ENCODE measurements around the gene HJURP. TPM values are rescaled to one million over a fixed set of nuclear protein-coding genes. Genes with fewer than 3 reads are reported as not detected.

The HJURP gene
- total RNA-seq, 1 experiment from 2014 or later, result 35.0 TPM

GRCh38 chr2:233795735-233796171 lies 58.6 kb downstream of the HJURP start:
- Histone ChIP-seq H3K9me3 (no peaks in the 10 kb centered on the region), H3K4me3 (ENCODE audit: low read depth, low read length) (no peak overlapping the region), H3K4me1 (no peaks in the 10 kb centered on the region), H3K36me3 (ENCODE audit: control insufficient read depth, insufficient read depth, low read length) (no peaks in the 10 kb centered on the region), H3K27me3 (replicated peaks; ENCODE audit: control insufficient read depth, insufficient read depth, low read length) (no peaks in the 10 kb centered on the region)
- no TSS peak for BruUV-seq (replicated peaks)
- ChIA-PET CTCF (no interaction called here), POLR2A (no interaction called here)
- H3K27ac Mint-ChIP-seq (ENCODE audit: unreplicated experiment), result no peak overlapping the region
- DNase-seq, result no peak
- no peaks in the 10 kb centered on the region for H3K4me1 Mint-ChIP-seq (ENCODE audit: low read depth, unreplicated experiment)
- TF ChIP-seq CTCF (IDR thresholded peaks at IDR 0.05; ENCODE audit: insufficient read depth in 1 of 2, low read depth in 1 of 2, low read length in 1 of 2, severe bottlenecking in 1 of 2, unreplicated experiment in 1 of 2), result no peak
- H3K36me3 Mint-ChIP-seq (ENCODE audit: insufficient read depth, unreplicated experiment), result no peaks in the 10 kb centered on the region
- no peaks in the 10 kb centered on the region for H3K27me3 Mint-ChIP-seq (ENCODE audit: insufficient read depth, unreplicated experiment)
- no peaks in the 10 kb centered on the region for H3K9me3 Mint-ChIP-seq (ENCODE audit: unreplicated experiment)
- no peak overlapping the region for H3K4me3 Mint-ChIP-seq (ENCODE audit: unreplicated experiment)
- intact Hi-C loops (cut with micrococcal nuclease; ENCODE audit: unreplicated experiment), result no loop called here

GRCh38 chr2:233794128-233794658 lies 60.1 kb downstream of the HJURP start:
- Histone ChIP-seq H3K4me1 (no peaks in the 10 kb centered on the region), H3K36me3 (ENCODE audit: control insufficient read depth, insufficient read depth, low read length) (no peaks in the 10 kb centered on the region), H3K9me3 (no peaks in the 10 kb centered on the region), H3K27me3 (replicated peaks; ENCODE audit: control insufficient read depth, insufficient read depth, low read length) (no peaks in the 10 kb centered on the region), H3K4me3 (ENCODE audit: low read depth, low read length) (no peak overlapping the region)
- BruUV-seq (replicated peaks), result no TSS peak
- Mint-ChIP-seq H3K36me3 (ENCODE audit: insufficient read depth, unreplicated experiment) (no peaks in the 10 kb centered on the region), H3K9me3 (ENCODE audit: unreplicated experiment) (no peaks in the 10 kb centered on the region), H3K27ac (ENCODE audit: unreplicated experiment) (no peak overlapping the region), H3K27me3 (ENCODE audit: insufficient read depth, unreplicated experiment) (no peaks in the 10 kb centered on the region), H3K4me3 (ENCODE audit: unreplicated experiment) (no peak overlapping the region), H3K4me1 (ENCODE audit: low read depth, unreplicated experiment) (no peaks in the 10 kb centered on the region)
- ChIA-PET CTCF (no interaction called here), POLR2A (no interaction called here)
- TF ChIP-seq CTCF (IDR thresholded peaks at IDR 0.05; ENCODE audit: insufficient read depth in 1 of 2, low read depth in 1 of 2, low read length in 1 of 2, severe bottlenecking in 1 of 2, unreplicated experiment in 1 of 2), result no peak
- intact Hi-C loops (cut with micrococcal nuclease; ENCODE audit: unreplicated experiment), result no loop called here
- DNase-seq, result no peak

GRCh38 chr2:233793465-233794127 lies 60.7 kb downstream of the HJURP start:
- H3K9me3 ChIP-seq, result no peaks in the 10 kb centered on the region
- no TSS peak for BruUV-seq (replicated peaks)
- CTCF ChIA-PET, result no interaction called here
- H3K27me3 ChIP-seq (replicated peaks; ENCODE audit: control insufficient read depth, insufficient read depth, low read length), result no peaks in the 10 kb centered on the region
- H3K36me3 ChIP-seq (ENCODE audit: control insufficient read depth, insufficient read depth, low read length), result no peaks in the 10 kb centered on the region
- Mint-ChIP-seq H3K4me3 (ENCODE audit: unreplicated experiment) (no peak overlapping the region), H3K9me3 (ENCODE audit: unreplicated experiment) (no peaks in the 10 kb centered on the region), H3K27ac (ENCODE audit: unreplicated experiment) (no peak overlapping the region), H3K4me1 (ENCODE audit: low read depth, unreplicated experiment) (no peaks in the 10 kb centered on the region), H3K27me3 (ENCODE audit: insufficient read depth, unreplicated experiment) (no peaks in the 10 kb centered on the region), H3K36me3 (ENCODE audit: insufficient read depth, unreplicated experiment) (no peaks in the 10 kb centered on the region)
- no peak overlapping the region for H3K4me3 ChIP-seq (ENCODE audit: low read depth, low read length)
- H3K4me1 ChIP-seq, result no peaks in the 10 kb centered on the region
- no peak for DNase-seq
- TF ChIP-seq CTCF (IDR thresholded peaks at IDR 0.05; ENCODE audit: insufficient read depth in 1 of 2, low read depth in 1 of 2, low read length in 1 of 2, severe bottlenecking in 1 of 2, unreplicated experiment in 1 of 2), result no peak
- intact Hi-C loops (cut with micrococcal nuclease; ENCODE audit: unreplicated experiment), result no loop called here
- POLR2A ChIA-PET, result no interaction called here

All from Caco-2 (cell line).